GM18502 (cell line): ENCODE measurements around the gene VPS13C.
"Not testable (repeated sequence)": the region's sequence is repeated elsewhere in the genome, so short reads cannot be mapped to it uniquely, and the experiment has no call there.

Source experiments
- ATAC-seq: cut with Tn5 transposase; IDR thresholded peaks from one replicate; pipeline ENCODE4 v1.9.1; 2021; ENCODE audit warnings: mild to moderate bottlenecking; ENCODE audit not compliant: unreplicated experiment, poor library complexity

Gene VPS13C

DNA sequence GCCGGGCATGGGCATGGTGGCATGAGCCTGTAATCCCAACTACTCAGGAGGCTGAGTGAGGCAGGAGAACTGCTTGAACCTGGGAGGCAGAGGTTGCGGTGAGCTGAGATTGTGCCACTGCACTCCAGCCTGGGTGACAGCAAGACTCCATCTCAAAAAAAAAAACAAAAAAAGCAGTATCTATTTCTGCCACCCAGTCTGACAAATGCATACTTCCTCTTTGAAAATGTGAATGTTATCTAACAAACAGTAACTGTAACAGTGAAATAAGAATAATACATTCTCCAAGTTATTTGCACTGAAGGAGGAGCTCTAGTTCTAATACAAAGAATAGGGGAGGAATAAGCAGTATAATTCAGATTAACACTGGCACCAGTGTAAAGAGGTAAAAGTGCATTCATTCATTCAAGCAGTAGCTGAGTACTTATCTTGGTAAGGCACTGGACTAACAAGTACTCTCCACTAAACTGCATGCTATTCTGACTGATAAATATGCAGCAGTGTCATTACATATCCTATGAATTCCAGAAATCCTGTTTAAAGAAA, 12.9 kb downstream of the VPS13C start:
- no peak for ATAC-seq

DNA sequence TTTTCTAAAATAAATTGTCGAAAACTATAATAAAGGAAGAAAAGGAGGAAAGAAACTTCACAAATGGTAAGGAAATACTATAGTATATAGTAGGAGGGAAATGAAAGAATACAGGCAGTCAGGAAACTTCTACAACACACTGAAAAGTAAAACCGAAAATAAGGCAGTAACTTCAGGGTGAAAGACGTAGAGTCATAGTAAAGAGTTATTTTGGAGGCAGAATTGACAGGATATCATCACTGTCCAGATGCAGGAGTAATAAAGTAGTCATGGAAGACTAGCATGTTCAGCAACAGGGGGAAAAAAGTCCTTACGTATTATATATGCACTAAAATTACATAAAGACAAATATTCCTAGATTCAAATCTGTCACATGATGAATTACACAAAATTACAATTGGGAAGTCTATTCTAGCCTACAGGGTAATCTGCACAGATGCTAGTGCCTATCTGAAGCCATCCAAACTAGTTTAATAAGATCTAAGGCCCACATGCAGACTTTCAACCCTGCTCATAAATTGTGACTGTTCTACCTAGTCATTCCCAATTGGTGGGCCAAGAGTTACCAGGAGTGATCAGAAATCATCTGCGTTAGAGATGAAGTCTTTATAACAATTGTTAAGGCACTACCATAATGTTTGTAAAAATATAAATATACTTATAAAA, 14.0 kb downstream of the VPS13C start:
- ATAC-seq, result peak; percentile 75

DNA sequence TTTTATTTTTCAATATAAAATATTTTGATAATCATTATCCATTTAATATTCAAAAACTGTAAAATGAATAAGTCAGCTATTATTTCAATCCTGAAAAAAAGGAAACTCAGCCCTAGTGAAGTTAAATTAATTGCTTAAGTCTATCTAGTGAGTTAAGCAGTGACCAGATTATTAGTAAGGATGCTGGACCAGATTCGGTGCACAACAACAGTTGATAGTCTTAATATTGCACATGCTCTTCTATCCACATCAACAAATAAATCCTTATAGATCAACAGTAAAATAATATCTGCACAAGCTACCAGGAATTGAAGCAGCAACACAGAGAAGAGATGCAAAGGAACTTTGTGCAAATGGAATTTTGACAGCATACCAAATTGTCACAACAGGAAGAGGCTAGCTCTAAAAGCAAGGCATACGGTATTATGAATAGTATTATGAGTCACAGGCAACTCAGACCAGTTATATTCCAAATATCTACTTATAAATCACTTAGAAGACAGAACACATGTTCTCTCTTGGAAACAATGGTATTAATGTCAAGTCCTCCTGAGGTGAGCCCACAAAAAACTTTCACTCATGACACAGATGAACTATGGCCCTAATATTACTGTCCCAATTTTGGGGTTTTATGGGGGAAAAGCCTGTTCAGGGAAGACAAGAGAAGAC, 24.9 kb downstream of the VPS13C start:
- no peak for ATAC-seq

DNA sequence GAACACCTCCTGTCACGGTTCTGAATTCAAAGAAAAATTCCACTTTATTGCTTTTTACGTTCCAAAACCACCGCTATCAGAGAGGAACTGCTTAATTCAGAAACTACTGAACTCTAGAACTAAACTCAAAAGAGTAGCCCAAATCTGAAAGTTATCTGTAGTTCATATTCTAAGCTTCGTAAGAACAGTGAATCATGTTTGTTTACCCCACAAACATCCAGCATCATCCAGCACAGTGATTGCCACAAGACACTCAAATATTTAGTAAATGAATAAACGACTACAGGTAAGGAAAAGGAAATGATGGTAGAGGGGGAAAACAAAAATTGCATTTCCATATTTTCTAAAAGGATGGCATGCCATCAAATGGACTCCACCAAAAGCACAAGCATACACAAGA, 32.3 kb downstream of the VPS13C start:
- no peak for ATAC-seq

DNA sequence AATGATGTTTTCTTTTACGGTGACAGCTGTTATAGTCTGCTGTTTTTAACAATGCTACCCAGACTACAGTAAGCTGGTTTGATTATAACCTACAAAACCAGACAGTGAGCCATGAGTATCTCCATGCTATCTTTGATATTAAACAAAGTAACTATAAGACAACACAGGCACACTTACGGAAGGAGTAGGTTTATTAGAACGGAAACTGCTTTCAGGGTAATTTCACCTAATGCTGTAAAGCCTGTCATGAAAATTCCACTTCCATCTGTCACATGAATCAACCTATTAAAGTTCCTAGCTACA, 33.0 kb downstream of the VPS13C start:
- ATAC-seq, result peak; percentile 10

DNA sequence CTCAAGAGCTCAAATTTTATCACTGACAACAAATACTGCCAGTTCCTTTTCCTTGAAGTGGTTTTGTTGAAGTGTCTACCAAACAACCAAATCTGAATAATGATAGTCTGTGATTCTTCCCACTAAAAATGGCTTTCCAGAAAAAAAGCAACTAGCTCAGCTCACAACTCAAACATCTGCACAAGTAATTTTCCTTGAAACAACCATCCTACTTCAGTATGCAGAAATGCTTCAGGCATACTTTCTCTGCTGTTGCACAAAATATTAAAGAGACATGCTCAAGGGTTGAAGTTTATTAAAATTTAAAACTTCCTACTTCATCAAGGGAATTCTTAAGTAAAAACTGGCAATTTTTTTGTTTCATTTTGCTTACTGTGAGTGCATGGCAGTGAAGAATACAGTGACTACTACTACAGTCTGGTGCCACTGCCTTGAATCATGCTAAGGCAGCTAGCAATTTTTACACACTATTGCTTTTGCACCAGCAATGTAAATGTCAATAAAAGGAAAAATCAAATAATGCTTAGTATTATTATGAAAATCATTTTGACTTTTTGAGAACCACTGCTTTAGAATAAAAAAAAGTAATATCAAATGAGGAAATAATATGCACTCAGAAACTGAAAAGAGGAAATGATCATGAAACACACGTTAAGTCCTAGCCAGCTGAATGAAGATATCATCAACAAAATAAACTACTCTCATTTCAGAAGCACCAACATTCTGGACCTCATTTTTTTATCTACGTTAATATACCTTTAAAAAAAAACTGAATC, 33.6 kb downstream of the VPS13C start:
- peak; percentile 62 for ATAC-seq

DNA sequence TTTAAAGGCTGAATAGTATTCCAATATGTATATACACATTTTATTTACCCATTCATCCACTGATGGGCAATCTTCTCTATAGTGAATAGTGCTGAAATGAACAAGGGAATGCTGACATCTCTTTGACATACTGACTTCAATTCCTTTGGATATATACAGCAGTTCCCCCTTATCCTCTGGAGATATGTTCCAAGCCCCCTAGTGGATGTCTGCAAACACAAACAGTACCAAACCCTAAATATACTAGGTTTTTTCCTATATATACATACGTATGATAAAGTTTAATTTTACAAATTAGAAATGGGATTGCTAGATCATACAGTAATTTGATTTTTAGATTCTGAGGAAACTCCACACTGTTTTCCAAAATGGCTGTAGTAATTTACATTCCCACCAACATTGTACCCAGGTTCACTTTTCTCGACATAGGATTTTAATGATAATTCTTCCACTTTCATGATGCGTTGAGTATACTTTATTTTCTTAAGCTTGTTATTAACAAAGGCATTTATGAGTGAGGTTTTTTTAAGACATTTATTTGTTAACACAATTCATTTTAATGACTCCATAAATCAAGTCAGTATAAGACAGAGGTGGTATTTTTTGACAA, 38.2 kb downstream of the VPS13C start:
- no peak for ATAC-seq

DNA sequence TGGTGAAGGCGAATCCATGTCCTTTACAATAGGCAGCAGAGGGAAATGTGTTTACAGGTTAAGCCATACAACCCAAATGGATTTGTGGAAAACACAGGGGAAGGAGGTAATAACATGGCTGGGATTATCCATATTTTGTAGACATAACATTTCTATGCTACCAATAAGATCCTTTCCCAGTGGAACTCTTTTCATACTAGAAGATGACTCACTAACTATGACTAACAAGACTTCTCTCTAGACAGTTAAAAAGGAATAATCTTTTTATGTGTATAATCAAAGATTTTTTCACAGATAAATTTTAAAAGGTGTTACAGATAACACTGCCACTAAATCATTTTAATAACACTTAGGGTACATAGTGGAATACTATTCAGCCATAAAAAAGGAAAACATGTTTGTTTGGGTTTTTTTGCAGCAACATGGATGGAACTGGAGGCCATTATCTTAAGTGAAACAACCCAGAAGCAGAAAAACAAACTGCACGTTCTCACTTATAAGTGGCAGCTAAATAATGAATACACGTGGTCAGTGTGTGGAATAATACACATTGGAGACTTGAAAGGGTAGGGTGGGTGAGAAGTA, 39.6 kb downstream of the VPS13C start:
- ATAC-seq, result no peak

DNA sequence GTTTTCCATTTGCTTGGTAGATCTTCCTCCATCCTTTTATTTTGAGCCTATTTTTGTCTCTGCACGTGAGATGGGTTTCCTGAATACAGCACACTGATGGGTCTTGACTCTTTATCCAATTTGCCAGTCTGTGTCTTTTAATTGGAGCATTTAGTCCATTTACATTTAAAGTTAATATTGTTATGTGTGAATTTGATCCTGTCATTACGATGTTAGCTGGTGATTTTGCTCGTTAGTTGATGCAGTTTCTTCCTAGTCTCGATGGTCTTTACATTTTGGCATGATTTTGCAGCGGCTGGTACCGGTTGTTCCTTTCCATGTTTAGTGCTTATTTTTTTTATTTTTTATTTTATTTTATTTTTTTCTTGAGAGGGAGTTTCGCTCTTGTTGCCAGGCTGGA, 54.9 kb downstream of the VPS13C start:
- ATAC-seq, result not testable (repeated sequence)

DNA sequence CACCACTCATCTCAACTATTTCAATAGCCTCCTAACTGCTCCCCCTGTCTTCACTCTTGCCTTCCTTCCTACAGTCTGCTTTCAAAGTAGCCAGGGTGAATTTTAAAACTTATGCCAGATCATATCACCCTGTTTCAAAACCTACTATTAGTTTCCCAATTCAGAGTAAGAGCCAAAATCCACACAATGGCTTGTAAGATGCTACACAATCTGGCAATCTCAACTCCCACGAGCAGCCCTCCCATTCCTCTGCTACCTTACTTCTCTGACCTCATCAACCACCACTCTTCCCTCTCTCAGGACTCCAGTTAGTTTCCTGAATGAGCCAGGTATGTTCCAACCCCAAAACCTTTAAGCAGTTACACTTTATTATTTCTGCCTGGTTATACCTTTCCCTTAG, 62.5 kb downstream of the VPS13C start:
- ATAC-seq, result no peak

DNA sequence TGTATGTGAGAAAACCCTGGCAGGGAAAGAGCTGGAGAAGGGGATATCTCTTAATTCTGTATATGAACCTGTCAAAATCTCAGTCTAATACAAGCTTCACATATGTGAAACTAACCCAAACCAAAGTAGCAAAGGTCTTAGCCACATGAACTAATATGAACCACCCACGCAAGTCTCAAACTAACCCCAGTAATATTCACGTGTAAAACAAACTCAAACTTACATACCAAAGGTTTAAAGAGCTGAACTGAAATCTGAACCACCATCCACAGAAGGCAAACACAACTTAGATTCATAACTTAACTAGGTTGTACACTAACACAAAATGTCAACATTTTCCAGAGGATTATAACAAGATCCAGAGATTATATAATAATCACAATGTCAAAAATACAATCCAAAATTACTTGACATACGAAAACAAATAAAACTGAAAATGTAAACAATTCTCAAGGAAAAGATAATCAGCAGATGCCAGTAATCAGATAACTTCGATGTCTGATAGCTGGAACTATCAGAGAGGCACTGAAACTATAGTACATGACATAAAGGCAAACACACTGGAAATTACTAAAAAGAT, 64.1 kb downstream of the VPS13C start:
- no peak for ATAC-seq

DNA sequence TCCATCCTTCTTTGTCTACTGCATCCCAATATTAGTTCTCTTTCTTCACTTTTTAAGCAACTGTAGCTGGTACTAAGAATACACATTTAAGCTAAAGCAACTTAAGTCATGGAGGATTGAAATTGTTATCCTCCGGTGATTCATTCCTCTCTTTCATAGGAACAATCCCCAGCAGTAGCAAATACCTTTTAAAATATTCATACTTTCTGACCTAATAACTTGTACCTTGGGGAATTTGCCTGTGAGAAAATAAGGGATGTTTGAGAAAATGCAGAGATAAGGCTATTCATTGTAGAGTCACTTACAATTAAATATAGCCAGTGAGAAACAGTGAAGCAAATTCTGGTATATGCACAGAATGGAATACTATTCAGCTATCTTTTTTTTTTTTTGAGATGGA, 66.0 kb downstream of the VPS13C start:
- ATAC-seq, result no peak

DNA sequence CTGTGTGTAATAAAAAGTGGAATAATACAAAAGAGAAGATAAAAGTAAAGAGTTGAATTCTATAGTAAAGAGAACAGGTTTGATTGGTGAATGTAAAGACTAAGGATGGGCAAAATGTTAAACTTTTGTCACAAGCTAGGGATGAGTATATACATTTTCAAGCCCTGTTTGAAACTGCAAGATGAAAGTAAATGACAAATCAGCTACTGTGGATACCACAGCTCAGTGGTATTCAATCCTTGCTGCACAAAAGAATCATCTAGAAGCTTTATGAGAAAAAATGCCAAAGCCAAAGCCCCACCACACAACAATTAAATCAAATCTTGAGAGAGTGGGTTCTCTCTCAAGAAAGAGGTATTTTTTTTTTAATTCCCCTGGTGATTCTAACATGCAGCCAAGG, 67.7 kb downstream of the VPS13C start:
- ATAC-seq, result no peak

DNA sequence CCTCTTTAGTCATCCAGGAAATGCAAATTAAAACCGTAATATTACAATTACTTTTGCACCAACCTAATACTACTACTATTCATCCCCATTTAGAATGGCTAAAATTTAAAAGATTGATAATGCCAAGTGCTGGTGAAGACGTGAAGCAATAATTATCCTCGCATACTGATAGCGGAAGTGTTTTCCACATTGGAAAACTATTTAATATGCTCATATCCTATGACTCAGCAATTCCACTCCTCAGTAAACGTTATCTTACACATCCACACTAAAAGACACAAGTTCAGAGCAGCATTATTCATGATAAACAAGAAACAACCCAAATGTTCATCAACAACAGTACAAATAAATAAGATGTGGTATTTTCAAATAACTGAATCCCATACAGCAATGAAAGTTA, 70.6 kb downstream of the VPS13C start:
- ATAC-seq, result no peak

DNA sequence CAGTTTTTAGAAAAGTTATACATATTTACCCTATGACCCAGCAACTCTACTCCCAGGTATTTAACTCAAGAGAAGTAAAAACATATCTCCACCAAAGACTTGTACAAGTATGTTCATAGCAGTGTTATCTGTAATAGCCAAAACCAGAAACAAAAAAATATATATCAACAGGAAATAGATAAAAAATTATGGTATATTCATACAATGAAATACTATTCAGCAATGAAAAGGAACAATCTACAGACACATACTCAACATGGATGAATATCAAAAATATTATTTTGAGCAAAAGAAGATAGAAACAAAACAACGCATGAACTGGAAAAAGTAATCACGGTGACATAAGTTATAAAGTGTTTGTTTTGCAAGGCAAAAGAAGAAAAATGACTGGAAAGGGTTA, 72.4 kb downstream of the VPS13C start:
- no peak for ATAC-seq

DNA sequence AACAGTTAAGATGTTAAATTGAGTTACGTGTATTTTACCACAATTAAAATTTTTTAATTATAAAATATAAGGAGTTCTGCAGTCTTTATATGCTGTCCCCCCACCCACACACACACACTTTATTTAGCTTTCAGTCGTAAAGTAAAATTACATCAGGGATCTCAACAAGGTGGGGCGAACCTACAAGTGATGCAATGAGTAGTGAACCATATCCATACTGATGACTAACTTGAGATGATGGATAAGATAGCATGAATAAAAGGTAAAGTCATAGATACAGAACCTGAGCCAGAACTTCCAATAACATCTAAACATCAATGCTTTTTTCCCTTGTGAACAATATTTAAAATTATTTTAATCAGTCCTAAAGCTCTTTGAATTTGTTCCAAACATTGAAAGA, 77.2 kb downstream of the VPS13C start:
- no peak for ATAC-seq

DNA sequence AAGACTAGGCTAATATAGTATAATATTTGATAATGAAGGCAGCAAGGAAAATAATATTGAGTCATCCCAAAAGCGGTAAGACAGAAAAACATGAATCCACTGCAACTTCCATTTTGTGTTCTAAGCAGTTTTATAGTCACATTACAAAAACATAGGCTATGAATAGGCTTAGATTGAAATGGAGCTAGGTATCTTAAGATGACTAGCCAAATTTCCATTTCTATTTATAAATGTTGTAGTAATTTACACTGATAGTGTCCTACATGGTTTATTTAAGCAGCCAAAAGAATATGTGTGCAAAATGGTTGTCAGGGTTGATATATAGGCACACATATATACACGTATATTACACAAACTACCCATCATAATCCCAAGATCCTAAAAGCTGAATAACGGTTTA, 82.0 kb downstream of the VPS13C start:
- no peak for ATAC-seq

DNA sequence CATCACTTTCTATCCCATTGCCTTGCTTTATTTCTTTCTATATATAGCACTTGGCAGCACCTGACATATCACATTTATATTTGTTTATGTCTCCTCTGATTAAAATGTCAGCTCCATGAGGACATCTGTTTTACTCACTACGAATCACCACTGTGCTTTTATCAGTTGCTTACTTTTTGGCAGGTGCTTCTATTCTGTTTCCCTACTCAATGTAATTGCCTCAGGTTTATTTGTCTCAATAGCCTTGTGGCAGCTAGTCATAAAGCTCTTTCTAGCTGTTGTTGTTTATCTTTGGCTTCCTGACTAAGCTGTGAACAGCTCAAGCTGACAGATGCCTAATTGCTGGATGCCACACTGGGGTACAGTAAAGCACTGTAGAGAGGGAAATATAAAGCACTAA, 85.5 kb downstream of the VPS13C start:
- no peak for ATAC-seq

DNA sequence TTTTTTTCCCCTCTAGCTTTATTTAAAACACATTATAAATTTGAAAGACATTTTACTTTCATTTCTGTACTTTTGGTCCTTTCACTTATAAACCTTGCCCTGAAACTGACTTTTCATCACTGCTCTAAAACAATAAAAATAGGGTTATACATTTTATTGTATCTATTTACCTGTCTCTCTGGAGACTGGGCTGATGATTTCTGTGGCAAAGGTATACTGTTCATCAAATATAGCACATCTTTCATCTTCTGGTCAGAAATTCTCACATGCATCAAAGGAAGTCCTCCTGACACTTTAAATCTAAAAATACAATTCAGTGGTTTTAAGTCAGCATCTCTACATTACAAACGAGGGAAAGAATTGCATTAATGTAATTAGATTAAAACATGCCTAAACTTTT, 86.1 kb downstream of the VPS13C start:
- ATAC-seq, result no peak

DNA sequence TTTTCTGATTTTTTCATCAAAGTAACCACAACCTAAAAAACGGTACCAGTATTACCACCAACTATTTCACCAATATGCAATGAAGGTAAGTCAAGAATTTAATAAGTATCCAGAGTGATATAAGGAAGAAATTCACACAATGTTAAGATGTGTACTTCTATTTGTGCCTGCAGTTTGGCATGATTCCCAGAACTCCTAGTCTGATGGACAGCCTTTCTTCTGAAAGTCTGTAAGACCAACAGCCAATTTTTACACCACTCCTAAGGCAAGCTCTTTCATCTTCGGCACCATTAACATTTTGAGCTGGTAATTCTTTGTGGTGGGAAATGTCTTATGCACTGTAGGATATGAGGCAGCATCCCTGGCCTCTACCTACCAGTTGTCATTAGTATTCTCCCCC, 108.3 kb downstream of the VPS13C start:
- ATAC-seq, result no peak
